Natural killer cell (primary cell): Measurements from ENCODE around the gene RBP2. TPM values are rescaled to one million over a fixed set of nuclear protein-coding genes. Genes with fewer than 3 reads are reported as not detected.

Experiments
- ATAC-seq, 3 donors: fragments of 150-1000 bp in 2 of 3; fragments of 200-7000 bp in 1 of 3; cut with Tn5 transposase; 1 replicate in 1 of 3; 2 replicates in 2 of 3; pipeline ENCODE4 v1.10.0; 2021; ENCODE audit warnings: mild to moderate bottlenecking in 2 of 3, moderate library complexity in 2 of 3
- DNase-seq, 2 donors: peaks; one replicate each; pipeline versions ENCODE4 v3.0.0 to v3.0.0-alpha.2; 2013 to 2021; ENCODE audit warnings: mixed read lengths in 1 of 2
- H3K27ac ChIP-seq: one replicate; pipeline ENCODE4 v1.5.1; 2013; ENCODE audit warnings: mild to moderate bottlenecking, low read length
- H3K27me3 ChIP-seq: one replicate; pipeline ENCODE4 v1.6.1; 2013; ENCODE audit warnings: low read length; ENCODE audit not compliant: control insufficient read depth, insufficient read depth
- H3K36me3 ChIP-seq: one replicate; pipeline ENCODE4 v1.6.1; 2013; ENCODE audit warnings: low read length; ENCODE audit not compliant: control insufficient read depth, insufficient read depth
- H3K4me1 ChIP-seq: one replicate; pipeline ENCODE4 v1.6.1; 2013; ENCODE audit warnings: low read length; ENCODE audit not compliant: control insufficient read depth, insufficient read depth
- H3K4me3 ChIP-seq: one replicate; pipeline ENCODE4 v1.5.1; 2013; ENCODE audit warnings: low read length
- H3K9me3 ChIP-seq: one replicate; pipeline ENCODE4 v1.6.1; 2013; ENCODE audit warnings: low read length; ENCODE audit not compliant: control insufficient read depth, insufficient read depth
- H3K27ac Mint-ChIP-seq, 2 donors: one replicate each; pipeline ENCODE4 v1.8.0; 2022; ENCODE audit warnings: mild to moderate bottlenecking in 2 of 2, mixed read lengths in 2 of 2, moderate library complexity in 1 of 2
- H3K27me3 Mint-ChIP-seq, 2 donors: one replicate each; pipeline ENCODE4 v1.8.0; 2022; ENCODE audit warnings: low read depth in 2 of 2, mixed read lengths in 2 of 2
- H3K36me3 Mint-ChIP-seq: one replicate; pipeline ENCODE4 v1.8.0; 2022; ENCODE audit warnings: mixed read lengths
- H3K4me1 Mint-ChIP-seq, 2 donors: one replicate each; pipeline ENCODE4 v1.8.0; 2022; ENCODE audit warnings: mixed read lengths in 2 of 2
- H3K4me3 Mint-ChIP-seq: one replicate; pipeline ENCODE4 v1.8.0; 2022; ENCODE audit warnings: mild to moderate bottlenecking, moderate library complexity, mixed read lengths
- H3K9me3 Mint-ChIP-seq, 2 donors: one replicate each; pipeline ENCODE4 v1.8.0; 2022; ENCODE audit warnings: mixed read lengths in 2 of 2
- CTCF ChIP-seq: fragments of 200-600 bp; IDR thresholded peaks from one replicate; pipeline ENCODE4 v1.8.0; 2022; ENCODE audit warnings: antibody characterized with exemption
- WGBS: methylation state at CpG from one replicate; pipeline ENCODE4 v1.1.7; 2013; ENCODE audit warnings: missing lambda C conversion rate; ENCODE audit not compliant: insufficient coverage; 5-methylcytosine and 5-hydroxymethylcytosine counted together
- intact Hi-C: fragments of 100-400 bp; cut with micrococcal nuclease; formaldehyde crosslinking; loops from one replicate; pipeline ENCODE4 v1.14.2; 2022
- total RNA-seq, 4 donors: library from RNA; stranded (reverse); fragments of 120-200 nt in 1 of 4; gene quantifications; one replicate each; pipeline versions ENCODE4 v1.2.3 to v1.2.4, GENCODE V29; 2013 to 2022

The RBP2 gene
- total RNA-seq, 3 donors from 2014 or later (not counting 1 experiment from before 2014, with no cell fraction given) = not detected

DNA sequence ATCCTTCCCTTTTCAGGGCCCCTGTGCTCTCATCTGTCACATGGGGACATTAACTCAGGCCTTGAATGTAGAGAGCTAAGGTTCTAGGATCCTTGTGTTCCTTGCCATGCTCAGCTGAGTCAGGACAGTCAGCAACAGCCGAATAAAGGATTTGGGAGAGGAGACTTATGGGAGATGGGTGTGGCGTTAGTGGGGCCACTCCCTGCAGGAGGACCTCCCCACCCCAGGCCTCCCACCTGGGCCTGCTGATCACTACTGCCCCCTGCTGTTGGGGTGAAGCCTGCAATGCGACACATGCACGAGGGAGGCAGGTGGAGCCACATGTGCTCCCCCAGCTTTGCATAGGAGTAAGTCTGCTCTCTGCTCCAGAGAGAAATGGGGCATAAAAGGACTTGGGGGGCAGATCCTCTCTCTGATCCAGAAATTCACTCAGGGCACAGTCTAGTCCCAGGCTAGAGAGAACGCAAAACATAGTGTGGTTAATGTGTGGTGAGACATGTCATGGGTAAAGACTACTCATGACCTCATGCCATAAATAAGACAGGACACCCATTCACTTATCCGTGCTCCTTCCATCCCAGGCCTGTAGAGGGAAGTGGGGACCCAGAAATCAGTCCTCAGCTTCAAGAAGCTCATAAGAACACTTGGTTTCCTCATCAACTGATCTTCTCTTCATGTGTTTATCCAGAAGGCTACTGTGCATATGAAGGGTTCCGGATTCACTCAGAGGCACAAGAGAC lies 43.9 kb upstream of the RBP2 start:
- WGBS = 87% methylated on average over 7 of the region's 7 CpGs
- H3K9me3 Mint-ChIP-seq = no peaks in the 10 kb centered on the region
- ATAC-seq = no peak

DNA sequence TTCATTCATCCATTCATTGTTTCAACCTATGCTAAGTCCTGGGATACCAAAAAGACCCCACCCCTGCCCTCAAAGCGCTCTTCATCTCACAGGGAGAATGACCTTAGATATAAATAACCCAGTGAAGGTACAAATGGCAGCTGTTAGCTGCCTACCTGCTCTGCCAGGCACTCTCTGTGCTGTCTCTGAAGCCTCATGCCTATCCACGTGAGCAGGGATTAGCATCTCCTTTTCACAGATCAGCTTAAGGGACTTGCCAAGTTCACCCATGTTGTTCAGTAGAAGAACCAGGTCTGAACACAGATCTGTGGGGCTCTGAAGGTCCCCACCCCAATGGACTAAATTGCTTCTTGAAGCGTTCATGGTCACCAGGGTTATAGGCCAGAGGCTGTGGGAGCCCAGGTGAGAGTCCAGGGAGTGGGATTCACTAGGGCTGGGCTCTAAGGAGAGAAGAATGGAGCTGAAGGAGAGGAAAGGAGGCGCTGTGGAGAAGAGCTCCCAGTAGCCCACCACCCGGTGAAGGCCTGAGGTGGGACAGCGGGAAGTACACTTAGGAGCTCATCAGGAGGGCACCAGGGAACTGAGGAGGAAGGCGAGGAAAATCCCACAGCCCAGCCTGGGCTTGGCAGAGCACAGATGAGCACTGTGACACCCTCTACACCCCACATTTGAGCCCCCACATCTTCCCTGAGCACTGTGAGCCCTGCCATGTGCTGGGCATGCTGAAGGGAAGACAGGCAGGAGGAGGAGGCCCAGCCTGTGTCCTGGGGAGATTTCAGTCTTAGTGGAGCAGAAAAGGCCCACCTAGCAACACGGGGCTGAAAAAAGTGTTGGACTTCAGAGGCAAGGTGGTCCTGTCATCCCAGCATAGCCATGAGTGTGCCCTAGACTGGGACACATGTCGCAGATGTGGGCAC lies 42.9 kb upstream of the RBP2 start:
- Histone ChIP-seq H3K27me3 (no peaks in the 10 kb centered on the region), H3K4me3 (no peak overlapping the region), H3K27ac (no peak overlapping the region), H3K4me1 (no peaks in the 10 kb centered on the region), H3K36me3 (no peaks in the 10 kb centered on the region), H3K9me3 (no peaks in the 10 kb centered on the region)
- Mint-ChIP-seq H3K9me3 (no peaks in the 10 kb centered on the region), H3K4me3 (no peak overlapping the region), H3K4me1 (no peaks in the 10 kb centered on the region), H3K27ac (no peak overlapping the region), H3K27me3 (peaks cover 0 to 5% of the 10 kb centered on the region in 2 donors), H3K36me3 (no peaks in the 10 kb centered on the region)
- no peak for DNase-seq
- WGBS = 89% methylated on average over 9 of the region's 9 CpGs
- intact Hi-C loops = no loop called here
- peak in 1 of 3 donors; percentile 15 for ATAC-seq
- no peak for TF ChIP-seq CTCF

More for the DNA sequence above, 43.9 kb upstream of the RBP2 start:
- no peaks in the 10 kb centered on the region for H3K9me3 ChIP-seq
- Mint-ChIP-seq H3K4me3 (no peak overlapping the region), H3K4me1 (no peaks in the 10 kb centered on the region), H3K27me3 (peaks cover 0 to 5% of the 10 kb centered on the region in 2 donors), H3K36me3 (no peaks in the 10 kb centered on the region), H3K27ac (no peak overlapping the region)
- no peaks in the 10 kb centered on the region for H3K4me1 ChIP-seq
- no peaks in the 10 kb centered on the region for H3K27me3 ChIP-seq
- TF ChIP-seq CTCF = no peak
- intact Hi-C loops = no loop called here
- peak in 1 of 2 donors; percentile 4 for DNase-seq
- H3K36me3 ChIP-seq = no peaks in the 10 kb centered on the region
- H3K27ac ChIP-seq = no peak overlapping the region
- H3K4me3 ChIP-seq = no peak overlapping the region

DNA sequence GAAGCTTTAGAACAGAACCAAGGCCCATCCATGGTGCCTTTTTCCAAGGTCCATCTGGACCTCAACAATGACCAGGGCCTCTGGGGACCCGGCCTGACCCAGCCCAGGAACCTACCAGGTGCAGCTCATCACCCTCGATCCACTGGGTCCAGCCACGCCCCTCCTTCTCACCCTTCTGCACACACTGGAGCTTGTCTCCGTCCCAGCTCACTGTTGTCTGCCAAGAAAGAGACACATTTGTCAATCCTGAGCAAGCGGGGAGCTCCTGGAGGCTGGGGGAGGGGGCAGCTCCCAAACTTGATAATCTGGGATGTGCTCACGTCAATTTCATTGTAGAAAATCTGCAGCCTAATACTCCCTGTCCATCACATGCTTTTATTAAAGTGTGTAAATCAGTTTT lies 42.0 kb upstream of the RBP2 start:
- H3K27ac ChIP-seq = no peak overlapping the region
- H3K4me3 Mint-ChIP-seq = no peak overlapping the region
- ATAC-seq (no peak), DNase-seq (no peak)
- 88% methylated on average over 5 of the region's 6 CpGs for WGBS
- no peaks in the 10 kb centered on the region for H3K36me3 Mint-ChIP-seq
- intact Hi-C loops = no loop called here
- no peaks in the 10 kb centered on the region for H3K4me1 ChIP-seq
- no peaks in the 10 kb centered on the region for H3K4me1 Mint-ChIP-seq
- H3K4me3 ChIP-seq = no peak overlapping the region
- peaks cover 0 to 5% of the 10 kb centered on the region in 2 donors for H3K27me3 Mint-ChIP-seq
- no peaks in the 10 kb centered on the region for H3K9me3 Mint-ChIP-seq
- H3K27ac Mint-ChIP-seq = no peak overlapping the region
- no peaks in the 10 kb centered on the region for H3K9me3 ChIP-seq
- H3K27me3 ChIP-seq = no peaks in the 10 kb centered on the region
- TF ChIP-seq CTCF = no peak
- H3K36me3 ChIP-seq = no peaks in the 10 kb centered on the region
